ENCODE results near the gene ZNF496.

Gene ZNF496

DNA sequence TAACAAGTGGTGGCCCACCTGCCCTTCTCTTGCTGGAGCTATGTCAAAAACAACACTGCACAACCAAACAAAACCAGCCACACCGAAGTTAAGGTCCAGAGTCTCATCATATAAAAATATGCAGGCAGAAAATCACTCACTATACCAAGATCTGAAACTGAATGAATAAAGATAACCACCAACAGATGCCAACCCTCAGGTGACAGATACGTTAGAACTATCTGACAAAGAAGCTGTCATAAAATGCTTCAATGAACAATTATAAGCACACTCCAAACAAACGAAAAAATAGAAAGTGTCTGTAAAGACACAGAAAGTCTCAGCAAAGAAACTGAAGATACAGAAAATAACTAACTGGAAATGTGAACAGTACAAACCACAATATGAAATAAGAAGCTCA lies 14.0 kb downstream of the ZNF496 start:
- DNase-seq (ENCODE audit: low read depth) = no peak
- TF ChIP-seq, protein P1, sequence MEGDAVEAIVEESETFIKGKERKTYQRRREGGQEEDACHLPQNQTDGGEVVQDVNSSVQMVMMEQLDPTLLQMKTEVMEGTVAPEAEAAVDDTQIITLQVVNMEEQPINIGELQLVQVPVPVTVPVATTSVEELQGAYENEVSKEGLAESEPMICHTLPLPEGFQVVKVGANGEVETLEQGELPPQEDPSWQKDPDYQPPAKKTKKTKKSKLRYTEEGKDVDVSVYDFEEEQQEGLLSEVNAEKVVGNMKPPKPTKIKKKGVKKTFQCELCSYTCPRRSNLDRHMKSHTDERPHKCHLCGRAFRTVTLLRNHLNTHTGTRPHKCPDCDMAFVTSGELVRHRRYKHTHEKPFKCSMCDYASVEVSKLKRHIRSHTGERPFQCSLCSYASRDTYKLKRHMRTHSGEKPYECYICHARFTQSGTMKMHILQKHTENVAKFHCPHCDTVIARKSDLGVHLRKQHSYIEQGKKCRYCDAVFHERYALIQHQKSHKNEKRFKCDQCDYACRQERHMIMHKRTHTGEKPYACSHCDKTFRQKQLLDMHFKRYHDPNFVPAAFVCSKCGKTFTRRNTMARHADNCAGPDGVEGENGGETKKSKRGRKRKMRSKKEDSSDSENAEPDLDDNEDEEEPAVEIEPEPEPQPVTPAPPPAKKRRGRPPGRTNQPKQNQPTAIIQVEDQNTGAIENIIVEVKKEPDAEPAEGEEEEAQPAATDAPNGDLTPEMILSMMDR (IDR thresholded peaks at IDR 0.05; ENCODE audit: insufficient read depth, low read depth, low read length, missing control alignments) = no peak
- H3K4me3 ChIP-seq (ENCODE audit: low read length) = no peak overlapping the region

DNA sequence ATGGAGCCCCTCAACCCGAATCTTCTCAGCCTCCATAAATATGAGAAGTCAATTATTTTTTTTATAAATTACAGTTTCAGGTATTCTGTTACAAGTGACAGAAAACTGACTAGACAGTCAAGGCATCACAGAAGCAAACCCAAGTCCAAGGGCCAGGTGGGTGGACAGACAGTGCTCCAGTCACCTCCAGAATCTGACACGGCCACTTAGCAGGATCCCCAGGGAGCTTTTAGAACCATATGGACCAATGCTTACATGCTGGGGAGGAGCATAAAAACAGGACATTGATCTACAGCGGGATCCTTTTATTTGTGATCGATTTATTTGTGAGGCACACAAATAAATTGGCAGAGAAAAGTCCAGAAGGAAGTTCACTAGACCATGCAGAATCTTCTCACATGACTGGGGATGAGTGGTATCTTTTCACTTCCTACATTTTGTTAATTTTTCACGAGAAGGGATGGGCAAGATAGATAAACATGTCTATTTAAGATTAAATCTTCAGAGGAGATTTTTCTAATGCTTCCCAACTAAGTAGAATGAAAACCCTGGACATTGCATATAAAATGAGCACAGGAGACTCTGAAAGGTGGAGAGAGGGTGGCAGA lies 15.0 kb downstream of the ZNF496 start:
- no peak overlapping the region for H3K4me3 ChIP-seq (ENCODE audit: low read length)
- TF ChIP-seq, protein P1 (IDR thresholded peaks at IDR 0.05; ENCODE audit: insufficient read depth, low read depth, low read length, missing control alignments) = no peak
- no peak for DNase-seq (ENCODE audit: low read depth)

DNA sequence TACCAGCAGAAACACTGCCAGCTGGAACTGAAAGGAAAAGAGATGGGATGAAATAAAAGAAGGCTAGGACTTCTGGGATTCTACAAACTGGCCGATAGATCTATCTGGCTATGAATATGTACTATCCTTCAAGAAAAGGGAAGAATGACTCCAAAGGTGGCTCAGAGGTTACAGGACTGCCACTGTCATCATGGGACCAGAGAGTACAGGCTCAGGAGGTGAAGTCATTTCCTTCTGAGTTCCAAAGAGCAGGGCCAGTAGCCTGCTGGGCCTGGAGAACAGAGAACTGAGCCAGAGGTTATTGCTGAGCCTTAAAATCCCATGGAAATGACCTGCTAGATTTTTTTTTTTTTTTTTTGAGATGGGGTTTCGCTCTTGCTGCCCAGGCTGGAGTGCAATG lies 27.6 kb downstream of the ZNF496 start:
- TF ChIP-seq, protein P1 (IDR thresholded peaks at IDR 0.05; ENCODE audit: insufficient read depth, low read depth, low read length, missing control alignments) = no peak
- H3K4me3 ChIP-seq (ENCODE audit: low read length) = no peak overlapping the region
- no peak for DNase-seq (ENCODE audit: low read depth)

DNA sequence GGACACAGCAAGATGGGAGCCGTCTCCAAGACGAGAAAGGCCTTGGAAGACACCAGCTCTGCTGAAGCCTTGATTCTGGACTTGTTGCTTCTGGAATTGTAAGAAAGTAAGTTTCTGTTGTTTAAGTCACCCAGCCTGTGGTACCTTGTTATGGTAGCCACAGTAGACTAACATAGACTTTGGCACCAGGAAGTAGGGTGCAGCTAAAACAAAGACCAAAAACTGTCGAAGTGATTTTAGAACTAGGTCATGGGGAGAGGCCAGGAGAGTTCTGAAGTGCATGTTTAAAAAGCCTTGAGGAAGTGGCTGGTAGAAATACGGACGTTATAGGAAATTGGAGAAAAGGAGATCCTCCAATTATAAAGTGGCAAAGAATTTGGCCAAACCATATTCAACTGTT lies 28.5 kb downstream of the ZNF496 start:
- TF ChIP-seq, protein P1 (IDR thresholded peaks at IDR 0.05; ENCODE audit: insufficient read depth, low read depth, low read length, missing control alignments) = no peak
- no peak for DNase-seq (ENCODE audit: low read depth)
- no peak overlapping the region for H3K4me3 ChIP-seq (ENCODE audit: low read length)

DNA sequence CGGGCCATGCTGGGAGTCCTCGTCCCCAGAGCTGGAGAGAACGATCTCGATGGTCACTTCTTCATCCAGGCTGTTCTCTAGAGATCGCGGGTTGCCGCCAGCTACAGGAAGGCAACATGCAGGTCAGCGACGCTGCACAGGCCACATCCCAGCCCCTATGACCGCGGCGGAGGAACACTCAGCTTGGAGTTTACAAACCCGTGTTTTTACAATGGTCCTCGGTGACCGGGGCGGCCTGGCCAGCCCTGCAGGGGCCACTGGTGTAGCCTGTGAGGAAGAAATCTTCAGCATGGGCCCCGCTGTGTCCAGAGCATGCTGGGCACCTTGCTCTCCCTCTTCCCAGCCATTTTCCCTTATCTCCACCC lies 30.5 kb downstream of the ZNF496 start:
- no peak for DNase-seq (ENCODE audit: low read depth)
- H3K4me3 ChIP-seq (ENCODE audit: low read length) = no peak overlapping the region
- TF ChIP-seq, protein P1 (IDR thresholded peaks at IDR 0.05; ENCODE audit: insufficient read depth, low read depth, low read length, missing control alignments) = no peak

DNA sequence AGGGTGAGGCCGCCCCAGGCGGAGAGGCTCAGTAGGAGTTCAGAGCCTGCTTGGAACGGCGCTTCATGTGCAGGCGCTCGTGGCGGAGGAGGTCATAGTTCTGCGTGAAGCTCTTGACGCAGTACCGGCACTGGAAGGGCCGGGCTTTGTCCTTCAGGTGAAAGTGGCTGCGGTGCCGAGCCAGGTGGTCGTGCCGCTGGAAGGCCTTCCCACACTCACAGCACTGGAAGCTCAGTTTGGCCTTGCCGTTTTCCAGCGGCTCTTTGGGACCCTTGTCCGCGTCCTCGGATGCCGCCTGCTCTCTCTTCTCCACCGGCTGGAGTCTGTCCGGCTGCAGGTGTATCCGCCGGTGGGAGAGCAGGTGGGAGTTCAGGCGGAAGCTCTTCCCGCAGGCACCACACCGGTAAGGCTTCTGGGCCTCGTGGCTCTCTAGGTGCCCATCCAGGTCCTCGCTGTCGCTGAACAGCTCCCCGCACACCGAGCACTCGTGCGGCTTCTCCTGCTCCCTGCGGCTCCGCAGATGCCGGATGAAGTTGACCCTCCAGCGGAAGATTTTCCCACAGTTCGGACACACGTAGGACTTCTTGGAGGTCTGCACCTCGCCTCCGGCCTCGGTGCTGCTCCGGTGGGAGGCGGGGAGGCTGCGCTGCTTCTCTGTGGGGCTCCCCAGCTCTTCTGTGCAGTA lies 31.0 kb downstream of the ZNF496 start:
- no peak overlapping the region for H3K4me3 ChIP-seq (ENCODE audit: low read length)
- DNase-seq (ENCODE audit: low read depth) = no peak
- TF ChIP-seq, protein P1 (IDR thresholded peaks at IDR 0.05; ENCODE audit: insufficient read depth, low read depth, low read length, missing control alignments) = no peak

Data from epithelial cell of esophagus (primary cell).